CD4-positive, alpha-beta T cell treated with Interleukin-15 for 4 hours (primary cell): ENCODE data around the gene TAL2.
"Not testable (repeated sequence)": the region's sequence is repeated elsewhere in the genome, so short reads cannot be mapped to it uniquely, and the experiment has no call there.

Experiments used
- DNase-seq: peaks from one replicate; pipeline ENCODE4 v3.0.0-alpha.2; 2020; ENCODE audit warnings: low spot score

Gene TAL2

GRCh38 chr9:105676351-105676923 is 14.2 kb downstream of the TAL2 start:
- no peak for DNase-seq

GRCh38 chr9:105678163-105678562 is 15.9 kb downstream of the TAL2 start:
- no peak for DNase-seq

DNA sequence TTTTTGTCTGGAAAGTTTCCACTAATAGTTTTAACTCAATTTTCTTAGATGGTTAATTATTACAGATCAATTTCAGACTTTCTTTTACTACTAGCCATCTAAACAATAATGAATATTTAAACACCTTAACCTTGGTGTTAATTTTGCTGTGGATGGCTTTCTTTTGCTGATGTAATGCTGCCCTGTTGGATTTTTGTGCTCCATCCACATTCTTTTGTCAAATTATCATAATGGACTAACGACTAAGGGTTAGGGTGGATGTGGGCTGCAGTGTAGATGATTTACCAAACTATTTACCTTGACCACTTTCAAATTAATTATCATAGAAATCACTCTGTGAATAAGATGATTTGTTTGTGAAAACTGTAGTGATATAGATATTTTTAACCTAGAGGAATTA is 16.5 kb downstream of the TAL2 start:
- no peak for DNase-seq

DNA sequence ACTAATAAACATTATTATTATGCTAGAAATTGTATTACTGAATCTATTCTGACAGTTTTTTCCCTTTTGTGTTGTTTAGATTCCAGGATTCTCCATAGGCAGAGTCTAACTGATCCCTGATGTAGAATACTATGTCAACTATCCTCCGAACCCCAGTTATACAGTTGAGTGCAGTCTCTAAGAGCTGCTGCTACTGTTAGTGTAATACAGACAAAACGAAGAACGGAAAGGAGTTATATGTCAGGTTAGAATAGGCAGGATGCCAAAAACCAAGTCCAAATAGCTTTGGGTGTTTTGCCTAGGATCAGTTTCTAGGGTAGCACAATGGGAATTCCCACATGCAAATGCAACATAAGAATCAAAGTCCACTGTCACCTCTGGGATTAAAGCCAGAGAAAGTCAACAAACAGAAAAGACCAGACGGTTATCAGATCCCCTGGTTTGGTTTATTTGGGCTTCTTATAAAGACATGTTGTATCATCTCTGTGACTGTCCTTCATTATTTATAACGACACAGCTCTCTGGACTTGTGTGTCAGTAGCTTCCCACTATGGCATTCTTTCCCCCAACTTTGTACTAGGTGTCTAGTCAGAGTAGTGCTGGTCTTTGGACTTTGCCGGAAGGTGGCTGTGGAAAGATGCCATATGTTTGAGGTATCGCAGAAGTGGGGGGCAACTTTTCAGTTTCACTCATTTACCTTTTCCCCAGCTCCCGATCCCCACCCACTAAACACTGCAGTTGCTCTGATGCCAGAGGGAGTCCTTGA is 17.2 kb downstream of the TAL2 start:
- DNase-seq, result no peak

DNA sequence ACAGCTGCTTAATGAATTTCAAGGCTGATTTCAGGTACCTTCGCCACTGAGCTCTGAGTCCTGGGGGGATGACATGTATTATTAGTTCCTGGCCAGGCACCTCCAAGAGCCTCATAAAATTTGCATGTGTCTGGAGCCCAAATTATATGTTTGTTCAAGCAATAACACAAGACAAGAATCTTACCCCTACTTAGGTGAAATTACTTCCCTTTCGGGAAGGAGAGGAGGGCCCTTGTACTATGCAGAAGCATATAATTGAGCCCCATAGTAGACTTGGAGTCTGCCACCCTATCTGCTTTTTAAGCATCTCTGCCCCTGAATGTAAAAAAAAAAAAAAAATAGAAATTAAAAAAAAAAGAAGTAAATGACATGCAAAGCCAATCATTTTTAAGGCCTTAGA is 19.1 kb downstream of the TAL2 start:
- no peak for DNase-seq

GRCh38 chr9:105681724-105682123 is 19.5 kb downstream of the TAL2 start:
- no peak for DNase-seq

DNA sequence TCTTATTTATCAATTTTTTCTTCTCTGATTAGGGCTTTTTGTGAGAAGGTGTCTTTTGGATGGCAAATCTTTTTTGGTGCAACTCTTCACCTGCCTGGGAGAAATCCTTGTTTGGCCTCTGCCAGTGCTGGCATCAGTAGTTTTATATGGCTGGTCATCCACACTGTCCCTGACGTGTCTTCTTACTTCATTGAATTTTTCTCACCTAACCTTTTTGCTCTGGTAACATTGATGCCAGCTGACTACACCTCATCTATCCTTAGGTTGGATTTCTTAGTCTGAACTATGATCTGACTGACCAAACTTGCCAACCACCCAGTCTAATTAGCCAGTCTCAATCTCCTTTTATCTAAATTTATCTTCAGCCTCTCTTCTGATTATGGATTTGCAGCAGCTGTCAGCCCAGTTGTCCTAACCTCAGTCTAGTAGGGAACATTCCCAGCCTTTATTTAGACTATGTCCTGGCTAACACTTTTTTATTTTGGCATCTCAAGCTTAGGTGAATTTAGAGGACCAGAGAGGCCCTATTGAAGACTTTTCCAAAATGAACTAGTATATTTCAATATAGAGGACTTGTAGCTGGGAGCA is 21.5 kb downstream of the TAL2 start:
- DNase-seq, result no peak

- DNase-seq, result no peak
Measured at GRCh38 chr9:105686936-105687335, 24.7 kb downstream of the TAL2 start.

DNA sequence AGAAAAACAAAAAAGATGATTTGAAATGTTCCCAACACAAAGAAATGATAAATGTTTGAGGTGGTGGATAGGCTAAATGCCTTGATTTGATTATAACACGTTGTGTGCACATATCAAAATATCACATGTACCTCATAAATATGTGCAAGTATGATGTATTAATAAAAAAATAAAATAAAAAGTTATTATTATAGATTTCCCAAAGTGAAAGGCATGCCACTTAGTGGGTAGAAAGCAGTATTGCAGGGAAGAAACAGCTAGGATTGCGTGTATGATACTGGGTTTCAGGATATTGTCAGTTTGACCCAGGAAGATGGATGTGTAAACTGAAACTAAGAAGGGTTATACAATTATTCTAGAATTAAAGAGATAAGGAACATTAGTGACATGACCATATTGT is 28.5 kb downstream of the TAL2 start:
- DNase-seq, result no peak

GRCh38 chr9:105693435-105694189 is 31.4 kb downstream of the TAL2 start:
- DNase-seq, result peak; percentile 7

GRCh38 chr9:105694190-105694847 is 32.1 kb downstream of the TAL2 start, which contains the start of gene TMEM38B:
Gene TMEM38B, plus strand, starts transcription at chr9:105694541. Its CDS starts 120 bp downstream, at chr9:105694661.
- peak; percentile 62 for DNase-seq

DNA sequence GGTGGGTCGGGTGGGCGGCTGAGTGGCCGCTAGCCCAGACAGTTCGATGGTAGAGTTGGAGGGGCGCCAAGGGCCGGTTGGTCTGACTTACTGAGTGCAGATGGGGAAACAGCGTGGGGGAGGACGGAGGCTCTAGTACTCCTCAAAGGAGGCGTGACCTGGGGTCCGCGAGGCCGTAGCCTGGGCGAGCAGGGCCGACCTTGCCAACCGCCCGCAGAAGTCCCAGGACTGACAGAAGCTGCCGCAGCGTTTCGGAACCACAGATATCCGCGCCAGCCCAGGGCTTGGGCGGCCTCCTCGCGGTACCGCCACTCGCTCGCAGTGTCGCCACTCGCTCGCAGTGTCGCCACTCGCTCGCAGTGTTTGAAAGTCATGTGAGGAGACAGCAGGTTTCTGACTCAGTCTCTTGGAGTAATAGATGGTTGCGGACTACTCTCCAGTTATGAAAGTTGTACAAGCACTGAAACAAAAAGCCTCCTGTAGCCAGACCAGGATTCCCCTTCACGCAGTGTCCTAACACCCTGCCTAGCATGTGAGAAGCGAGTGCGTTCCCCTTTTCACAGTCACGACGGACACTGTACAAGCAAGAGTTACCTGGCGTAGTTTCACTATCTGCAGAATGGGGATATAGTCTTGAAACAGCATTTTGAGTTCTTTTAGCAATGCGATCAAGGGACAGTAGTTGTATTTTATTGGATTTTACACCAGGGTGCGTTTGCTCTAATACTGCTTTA is 32.8 kb downstream of the TAL2 start:
- DNase-seq, result peak; percentile 47

- DNase-seq, result no peak
Measured at GRCh38 chr9:105696219-105696793, 34.0 kb downstream of the TAL2 start.

GRCh38 chr9:105697871-105698270 is 35.6 kb downstream of the TAL2 start:
- DNase-seq, result no peak

GRCh38 chr9:105698348-105698870 is 36.2 kb downstream of the TAL2 start:
- no peak for DNase-seq

DNA sequence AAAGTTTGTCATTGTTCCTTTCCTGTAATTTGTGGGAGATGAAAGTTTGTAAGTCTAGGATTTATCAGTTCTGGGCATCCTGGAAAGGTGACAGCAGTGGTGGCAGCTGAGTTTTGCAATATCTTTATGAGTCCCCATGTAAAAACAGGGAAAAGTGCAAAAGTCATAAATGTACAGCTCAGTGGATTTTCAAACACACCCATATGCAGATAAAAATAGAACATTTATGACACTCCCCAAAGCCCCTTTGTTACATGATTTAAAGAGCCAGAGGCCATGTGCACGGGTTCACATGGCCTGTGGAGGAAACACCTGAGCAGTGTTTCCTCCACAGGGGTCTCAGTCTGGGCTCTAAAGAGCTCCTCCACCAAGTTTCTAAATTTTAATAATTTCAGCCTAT is 38.4 kb downstream of the TAL2 start:
- no peak for DNase-seq

- DNase-seq, result no peak
Measured at GRCh38 chr9:105701145-105701544, 38.9 kb downstream of the TAL2 start.

GRCh38 chr9:105702207-105702606 is 40.0 kb downstream of the TAL2 start:
- DNase-seq, result no peak

- not testable (repeated sequence) for DNase-seq
Measured at GRCh38 chr9:105703638-105704037, 41.4 kb downstream of the TAL2 start.

DNA sequence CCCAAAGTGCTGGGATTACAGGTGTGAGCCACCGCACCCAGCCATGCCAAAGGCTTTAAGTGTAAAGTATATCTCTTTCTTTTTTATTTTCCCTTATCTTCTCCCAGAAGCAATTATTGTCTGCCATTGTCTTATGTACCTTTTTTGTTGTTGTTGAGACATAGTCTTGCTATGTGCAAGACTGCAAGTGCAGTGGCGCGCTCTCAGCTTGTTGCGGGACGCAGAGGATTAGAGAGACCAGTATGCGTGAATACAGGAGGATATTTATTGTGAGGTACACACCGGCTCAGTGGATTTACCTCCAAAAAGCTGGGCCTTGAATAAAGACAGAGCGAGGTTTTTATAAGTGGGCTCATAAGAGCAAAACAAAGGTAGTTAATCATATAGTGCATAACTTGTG is 43.9 kb downstream of the TAL2 start:
- DNase-seq, result no peak

DNA sequence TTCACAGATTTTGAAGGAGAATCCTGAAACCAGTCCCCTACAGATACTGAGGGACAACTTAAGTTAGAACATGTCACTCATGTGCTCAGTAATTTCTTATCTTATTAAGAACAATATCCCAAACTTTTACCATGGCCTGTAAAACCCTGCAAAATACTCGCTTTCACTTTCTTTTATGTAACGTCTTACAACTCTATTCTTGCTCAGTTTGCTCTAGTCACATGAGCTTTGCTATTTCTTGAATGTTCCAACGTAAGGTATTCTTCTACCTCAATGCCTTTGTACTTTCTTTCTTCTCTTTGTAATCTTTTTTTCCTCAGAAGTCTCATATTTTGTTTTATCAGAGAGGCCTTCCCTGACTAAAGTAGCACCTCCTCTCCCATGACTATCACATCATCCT is 46.1 kb downstream of the TAL2 start:
- no peak for DNase-seq
